PC-9 (cell line): ENCODE data around the gene UBE2C.

ENCODE experiments used
- CTCF ChIP-seq: fragments of 200-600 bp; sonication (generic); conservative IDR thresholded peaks from 2 replicates; pipeline ENCODE4 v1.6.1; 2017; ENCODE audit warnings: mixed run types, antibody characterized with exemption, mild to moderate bottlenecking, moderate library complexity
- EZH2 ChIP-seq: fragments of 200-600 bp; sonication (generic); IDR thresholded peaks from 2 replicates; pipeline ENCODE4 v1.8.0; 2017; ENCODE audit warnings: antibody characterized with exemption, low read depth

GRCh38 chr20:45796337-45797065 is 15.9 kb upstream of the UBE2C start:
- TF ChIP-seq CTCF (no peak), EZH2 (no peak)
